ENCODE data around the gene USP25. TPM values are rescaled to one million over a fixed set of nuclear protein-coding genes. Genes with fewer than 3 reads are reported as not detected.

The USP25 gene
- polyA plus RNA-seq, 4 donors, result 43.1 to 60.3 (median 54.4) TPM

DNA sequence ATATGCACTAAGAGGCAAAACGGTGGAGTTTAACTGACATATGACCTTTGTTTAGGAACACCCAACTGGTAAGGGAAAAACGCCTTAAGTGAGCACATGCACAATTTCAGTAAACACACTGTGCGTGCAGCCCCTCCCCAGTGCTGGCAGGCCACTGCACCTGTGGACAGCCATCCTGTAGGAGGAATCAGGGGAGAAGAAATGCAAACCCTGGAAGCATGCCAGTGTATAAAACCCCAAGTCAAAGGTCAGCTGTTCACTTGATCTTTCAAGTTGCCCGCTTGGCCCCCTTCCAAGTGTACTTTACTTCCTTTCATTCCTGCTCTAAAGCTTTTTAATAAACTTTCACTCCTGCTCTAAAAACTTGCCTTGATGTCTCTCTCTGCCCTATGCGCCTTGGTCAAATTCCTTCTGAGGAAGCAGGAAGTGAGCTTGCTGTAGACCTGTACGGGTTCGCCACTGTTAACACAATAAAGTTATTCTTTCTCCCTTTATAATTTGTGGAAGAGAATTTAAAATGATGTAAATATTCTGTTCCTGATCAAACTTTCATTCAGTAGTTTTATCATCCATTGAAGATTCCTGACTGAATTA, 31.8 kb downstream of the USP25 start:
- no peak for DNase-seq (ENCODE audit: low read depth in 4 of 4, low spot score in 3 of 4)

DNA sequence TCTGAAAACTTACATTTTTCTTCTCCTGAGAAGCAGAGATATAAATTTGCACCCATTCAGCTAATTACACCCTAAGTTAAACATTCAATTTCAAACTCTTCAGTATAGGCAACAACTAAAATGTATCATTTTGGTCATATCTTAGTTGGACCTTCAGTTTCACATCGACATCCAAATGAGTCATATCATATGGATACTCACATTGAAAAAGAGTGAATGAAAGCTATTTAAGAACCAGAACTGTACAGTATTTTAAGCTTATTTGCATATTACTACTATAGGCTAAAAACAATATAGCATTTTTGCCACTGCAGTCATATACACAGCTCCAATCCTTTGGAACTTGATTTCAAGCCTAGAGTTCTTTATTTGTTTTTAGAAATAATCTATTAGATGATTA, 33.6 kb downstream of the USP25 start:
- no peak for DNase-seq (ENCODE audit: low read depth in 4 of 4, low spot score in 3 of 4)

DNA sequence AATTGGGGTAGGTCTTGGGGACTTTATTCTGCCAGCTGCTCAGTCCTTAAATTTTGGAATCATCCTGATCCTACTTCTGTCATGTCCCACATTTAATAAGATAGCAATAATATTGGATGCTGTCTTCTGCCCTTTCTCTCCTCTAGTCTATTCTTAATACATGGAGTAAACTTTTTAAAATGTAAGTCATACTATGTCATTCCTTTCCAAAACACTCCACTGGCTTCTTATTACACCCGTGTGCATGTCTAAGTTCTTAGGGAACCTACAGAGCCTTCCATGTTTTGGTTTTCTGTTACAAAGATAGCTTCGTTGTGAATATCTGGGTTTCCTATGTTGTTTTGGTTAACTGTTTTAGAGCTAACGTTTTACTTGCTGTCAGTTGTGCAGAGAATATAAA, 35.1 kb downstream of the USP25 start:
- DNase-seq (ENCODE audit: low read depth in 4 of 4, low spot score in 3 of 4), result no peak

DNA sequence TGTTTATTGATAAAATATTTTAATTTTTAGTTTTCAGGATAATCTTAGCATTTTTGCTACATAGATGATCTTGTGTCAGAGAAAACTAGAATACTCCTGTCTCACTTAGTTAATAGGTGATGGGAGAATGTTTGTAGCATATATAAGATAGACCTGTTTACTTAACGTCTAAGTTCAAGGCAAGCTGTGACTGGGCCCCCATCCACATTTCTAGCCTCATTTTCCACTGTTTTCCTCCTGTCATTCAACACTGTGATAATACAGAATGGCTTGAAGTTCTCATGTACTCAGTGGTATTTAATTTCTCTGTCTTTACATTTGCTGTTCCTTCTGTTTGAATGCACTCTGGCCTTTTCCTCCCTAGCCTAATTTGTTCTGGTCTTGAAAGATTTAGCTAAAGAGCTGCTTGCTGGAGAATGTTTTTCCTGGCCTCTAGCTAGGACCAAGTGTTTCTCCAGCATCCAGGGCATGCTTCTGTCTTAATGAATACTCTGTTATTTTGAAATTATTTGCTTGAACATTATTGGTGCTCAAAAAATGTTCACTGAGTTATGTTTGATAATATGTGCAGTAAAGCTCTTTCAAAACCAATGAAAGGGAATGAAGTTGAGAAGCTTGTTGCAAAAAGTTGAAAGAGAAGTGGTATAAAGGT, 37.3 kb downstream of the USP25 start:
- DNase-seq (ENCODE audit: low read depth in 4 of 4, low spot score in 3 of 4), result no peak

DNA sequence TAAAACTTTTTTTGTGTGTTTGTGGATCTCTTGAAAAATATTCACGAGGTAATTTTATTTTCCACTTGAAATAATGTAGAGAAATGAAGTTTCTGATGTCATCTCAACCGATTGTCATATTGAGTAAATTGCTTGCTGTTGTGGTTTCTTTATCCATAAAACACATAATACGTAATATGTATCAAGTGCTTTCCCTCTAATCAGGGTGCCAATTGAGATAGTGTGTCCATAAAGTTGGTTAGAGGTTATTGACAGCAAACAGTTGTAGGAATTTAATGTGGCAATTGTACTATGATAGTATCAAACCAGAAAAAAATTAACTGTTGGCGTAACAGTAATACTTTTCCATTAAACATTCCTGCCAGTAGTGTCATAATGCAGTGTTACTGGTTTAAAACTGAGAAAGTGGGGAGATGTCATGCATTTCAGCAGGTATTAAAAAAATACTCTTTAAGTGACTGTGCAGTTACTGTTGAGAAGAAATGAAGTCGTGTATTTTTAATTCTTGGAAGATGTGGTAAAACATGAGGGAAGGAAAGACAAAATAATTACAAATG, 38.3 kb downstream of the USP25 start:
- DNase-seq (ENCODE audit: low read depth in 4 of 4, low spot score in 3 of 4), result no peak

DNA sequence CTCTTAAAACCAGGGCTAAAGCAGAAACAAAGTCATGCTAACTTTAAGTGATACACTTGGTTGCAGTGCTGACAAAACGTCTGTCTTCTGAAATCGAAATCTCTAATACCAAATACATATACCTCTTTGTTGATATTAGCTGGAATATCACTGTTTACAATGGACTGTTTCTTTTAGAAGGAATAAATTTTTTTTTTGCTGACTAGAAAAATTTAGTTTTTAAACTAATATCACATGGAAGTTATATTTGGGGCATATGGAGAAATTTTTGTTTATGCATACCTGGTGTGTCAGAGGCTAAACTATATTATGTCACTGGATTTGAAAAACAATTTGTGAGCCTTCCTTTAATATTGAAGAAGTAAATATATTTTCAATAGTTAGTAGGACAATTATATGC, 39.1 kb downstream of the USP25 start:
- no peak for DNase-seq (ENCODE audit: low read depth in 4 of 4, low spot score in 3 of 4)

DNA sequence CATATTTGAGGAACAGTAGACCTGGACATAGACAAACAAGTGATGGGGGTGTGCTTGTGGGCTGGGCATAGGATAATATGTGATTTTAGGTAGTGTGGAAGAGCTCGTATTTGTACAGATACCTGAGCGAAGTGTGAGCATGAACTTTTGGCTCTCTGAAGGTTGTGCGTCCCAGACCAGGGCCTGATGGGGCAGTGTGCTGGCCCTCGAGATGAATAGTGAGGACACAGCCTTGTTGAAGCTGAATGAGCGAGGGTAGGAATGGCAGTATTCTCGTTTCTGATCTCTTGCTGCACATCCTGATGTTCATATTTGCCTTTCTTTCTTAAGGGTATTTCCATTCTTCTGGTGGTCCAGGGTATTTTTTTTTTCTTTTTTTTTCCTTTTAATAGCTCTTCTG, 41.5 kb downstream of the USP25 start:
- no peak for DNase-seq (ENCODE audit: low read depth in 4 of 4, low spot score in 3 of 4)

DNA sequence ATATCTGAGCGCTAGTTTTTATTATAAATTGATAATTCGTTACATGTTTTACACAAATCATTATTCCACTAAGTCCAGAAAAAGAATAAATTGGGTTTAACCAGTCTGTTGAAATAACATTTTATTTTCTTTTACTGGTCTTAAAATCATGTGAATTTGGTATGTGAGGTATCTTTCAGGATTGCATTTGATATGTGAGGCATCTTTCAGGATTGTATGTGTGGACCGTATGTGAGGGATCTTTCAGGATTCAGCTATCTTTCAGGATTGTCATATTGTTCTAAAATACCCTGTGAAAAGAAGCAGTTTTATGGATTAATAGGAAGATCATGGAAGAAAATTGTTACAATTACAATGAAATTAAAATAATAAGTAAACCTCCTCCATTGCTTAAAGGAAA, 42.9 kb downstream of the USP25 start:
- no peak for DNase-seq (ENCODE audit: low read depth in 4 of 4, low spot score in 3 of 4)

DNA sequence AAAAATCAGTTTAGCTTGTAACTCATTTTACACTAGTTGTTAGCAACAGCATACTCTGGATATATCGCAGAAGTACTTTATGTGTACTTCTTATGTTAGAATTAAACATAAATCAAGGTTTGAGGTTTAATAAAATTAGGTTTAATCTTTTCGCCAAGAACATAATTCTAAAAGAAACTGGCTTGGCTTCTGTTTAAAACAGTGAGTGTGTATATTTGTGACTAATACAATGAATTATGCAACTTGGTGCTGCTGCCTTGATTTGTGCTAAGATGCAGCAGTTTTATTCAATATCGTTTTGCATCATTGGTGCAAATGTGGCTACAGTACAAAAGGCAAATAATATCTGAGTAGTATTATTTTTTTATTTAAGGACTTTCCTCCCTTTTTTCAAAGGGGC, 44.8 kb downstream of the USP25 start:
- no peak for DNase-seq (ENCODE audit: low read depth in 4 of 4, low spot score in 3 of 4)

DNA sequence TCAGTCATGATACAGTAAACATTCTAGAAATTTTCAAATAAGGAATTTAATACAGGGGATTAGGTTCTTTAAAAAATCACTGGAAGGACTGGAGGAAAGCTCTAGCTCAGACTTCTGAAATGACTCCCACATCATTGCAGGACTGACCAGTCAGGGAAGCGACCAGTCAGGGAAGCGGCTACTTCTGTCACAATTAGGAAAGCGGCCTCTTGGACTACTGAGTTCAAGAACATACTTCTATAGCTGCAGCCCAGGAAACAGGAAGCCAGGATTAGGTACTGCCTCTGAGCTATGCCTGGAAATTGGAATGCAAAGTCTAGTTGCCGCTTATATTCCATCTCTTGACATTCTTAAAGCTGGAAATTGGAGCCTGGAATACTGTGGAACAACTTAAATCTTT, 45.5 kb downstream of the USP25 start:
- no peak for DNase-seq (ENCODE audit: low read depth in 4 of 4, low spot score in 3 of 4)

DNA sequence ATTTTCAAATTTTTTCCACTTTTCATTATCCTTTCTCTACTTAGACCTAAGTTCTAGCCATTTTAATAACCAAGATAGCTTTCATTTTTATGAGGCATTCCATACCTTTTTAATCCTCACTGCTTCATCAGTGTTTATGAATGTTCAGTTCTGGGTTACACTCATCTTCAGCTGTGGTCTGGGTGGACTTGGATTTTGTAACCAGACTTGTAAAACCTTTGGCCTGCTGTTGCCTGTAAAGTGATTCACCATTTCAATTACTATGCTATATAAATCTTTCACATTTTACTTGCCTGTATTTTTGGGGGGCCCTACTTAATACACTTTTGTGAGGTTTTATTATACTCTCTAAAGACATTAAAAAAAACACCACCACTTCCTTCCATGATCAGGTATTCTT, 46.2 kb downstream of the USP25 start:
- no peak for DNase-seq (ENCODE audit: low read depth in 4 of 4, low spot score in 3 of 4)

DNA sequence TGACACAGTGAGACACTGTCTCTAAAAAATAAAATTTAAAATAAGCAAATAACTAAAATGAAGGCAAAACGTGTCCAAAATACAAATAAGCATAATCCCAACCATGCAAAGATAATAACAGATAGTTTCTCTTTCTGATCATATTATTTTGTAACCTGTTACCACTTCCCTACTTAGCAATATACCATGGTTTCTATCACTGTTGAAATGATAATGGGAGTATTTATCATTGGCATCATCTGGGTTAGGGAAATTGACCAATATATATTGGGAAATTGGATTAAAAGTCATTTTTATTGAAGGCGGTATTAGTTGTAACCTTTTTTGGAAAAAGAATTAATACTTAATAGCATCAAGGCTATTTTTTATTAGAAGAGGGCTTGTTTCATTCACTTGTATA, 47.0 kb downstream of the USP25 start:
- DNase-seq (ENCODE audit: low read depth in 4 of 4, low spot score in 3 of 4), result no peak

DNA sequence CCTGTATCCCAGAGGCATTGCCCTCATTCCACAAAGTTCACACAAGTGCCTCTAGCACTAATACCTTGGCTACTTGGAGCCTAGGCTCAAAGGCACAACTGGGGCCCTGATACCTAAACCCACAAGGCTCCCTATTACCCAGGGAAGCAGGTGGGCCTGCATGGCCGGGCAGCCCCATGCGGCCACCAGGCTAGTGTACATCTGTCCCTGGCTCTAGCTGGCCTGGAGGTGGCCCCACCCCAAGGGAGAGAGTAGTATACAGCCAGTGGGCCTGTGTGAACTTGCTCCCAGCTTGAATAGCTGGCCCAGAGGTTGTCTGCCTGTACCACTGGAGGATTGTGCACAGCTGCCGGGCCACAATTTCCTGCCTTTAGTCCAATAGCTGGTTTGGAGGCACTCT, 52.2 kb downstream of the USP25 start:
- no peak for DNase-seq (ENCODE audit: low read depth in 4 of 4, low spot score in 3 of 4)

DNA sequence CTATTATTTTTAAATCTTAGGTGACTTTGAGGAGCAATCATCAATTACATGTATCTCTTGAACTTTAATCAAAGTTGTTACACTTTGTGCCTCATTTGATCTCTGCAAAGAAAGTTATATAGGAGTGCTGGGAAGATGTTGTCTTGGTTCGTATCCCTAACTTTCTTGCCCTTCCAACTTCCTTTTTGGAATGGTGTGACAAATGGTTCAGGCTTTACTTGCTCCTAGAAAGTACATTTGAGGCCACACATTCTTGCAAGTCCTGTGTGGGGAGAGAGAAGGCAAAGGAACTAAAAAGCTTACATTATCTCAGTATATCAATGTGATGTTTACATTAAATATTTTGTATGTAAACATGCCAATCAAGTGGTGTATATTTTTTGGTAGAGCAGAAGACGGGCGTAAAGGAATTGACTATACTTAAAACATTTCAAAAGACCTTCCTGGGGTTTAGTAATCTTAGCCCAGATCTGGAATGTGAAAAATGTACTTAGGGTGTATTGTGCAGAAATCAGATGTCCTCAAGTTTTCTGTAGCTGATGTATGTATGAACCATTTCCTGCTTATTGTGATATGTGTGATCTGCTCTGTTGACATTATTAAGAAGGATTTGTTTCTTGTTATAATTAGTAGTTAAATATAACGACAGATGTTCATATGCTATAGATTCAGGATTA, 59.2 kb downstream of the USP25 start:
- no peak for DNase-seq (ENCODE audit: low read depth in 4 of 4, low spot score in 3 of 4)

DNA sequence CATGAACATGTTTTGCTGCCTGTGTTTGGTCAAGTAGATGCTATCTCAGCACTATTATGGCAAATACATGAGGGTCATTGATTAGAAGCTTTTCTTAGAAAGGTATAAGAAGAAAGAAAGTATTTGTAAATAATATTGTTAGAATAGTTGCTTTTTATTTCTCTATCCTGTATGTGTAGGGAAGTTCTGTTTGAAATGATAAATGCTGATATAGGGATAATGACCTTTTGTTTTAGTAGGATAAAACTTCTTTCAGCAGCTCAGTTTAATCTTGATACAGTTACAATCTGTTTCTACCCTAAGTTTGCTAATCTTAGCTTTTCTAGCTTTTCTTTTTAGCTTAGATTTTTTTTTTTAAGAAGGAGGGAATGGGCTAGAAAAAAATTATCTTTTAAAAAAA, 63.3 kb downstream of the USP25 start:
- no peak for DNase-seq (ENCODE audit: low read depth in 4 of 4, low spot score in 3 of 4)

DNA sequence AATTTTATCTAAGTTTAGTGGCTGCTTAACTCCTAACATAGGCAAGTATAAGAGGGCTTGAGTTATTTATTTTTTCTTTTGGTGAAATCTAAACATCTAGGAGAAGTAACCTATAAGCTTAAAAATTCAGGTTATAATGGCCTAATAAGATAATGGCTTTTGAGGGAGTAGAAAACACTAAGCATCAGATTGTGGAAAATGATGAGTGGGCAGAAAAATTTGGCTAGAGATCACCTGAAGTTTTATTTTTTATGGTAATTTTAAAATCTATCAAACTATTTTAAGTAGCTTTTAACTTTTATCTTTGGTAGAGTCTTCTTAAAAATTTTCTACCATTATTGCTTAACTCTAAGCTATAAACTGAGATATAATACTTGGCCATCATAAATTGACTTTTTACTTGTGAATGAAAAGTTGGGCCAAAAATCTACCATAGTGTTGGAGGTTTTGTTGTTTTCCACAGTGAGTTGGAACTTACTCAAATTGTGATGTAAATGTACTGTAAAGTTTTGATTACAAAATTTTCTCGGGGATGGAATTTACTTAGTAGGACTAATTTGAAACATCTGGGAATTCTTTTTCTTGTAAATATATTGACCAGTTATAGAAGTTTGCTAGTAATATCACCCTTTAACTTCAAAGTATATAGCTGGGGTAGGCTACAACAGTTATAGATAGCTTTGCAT, 63.9 kb downstream of the USP25 start:
- DNase-seq (ENCODE audit: low read depth in 4 of 4, low spot score in 3 of 4), result no peak

DNA sequence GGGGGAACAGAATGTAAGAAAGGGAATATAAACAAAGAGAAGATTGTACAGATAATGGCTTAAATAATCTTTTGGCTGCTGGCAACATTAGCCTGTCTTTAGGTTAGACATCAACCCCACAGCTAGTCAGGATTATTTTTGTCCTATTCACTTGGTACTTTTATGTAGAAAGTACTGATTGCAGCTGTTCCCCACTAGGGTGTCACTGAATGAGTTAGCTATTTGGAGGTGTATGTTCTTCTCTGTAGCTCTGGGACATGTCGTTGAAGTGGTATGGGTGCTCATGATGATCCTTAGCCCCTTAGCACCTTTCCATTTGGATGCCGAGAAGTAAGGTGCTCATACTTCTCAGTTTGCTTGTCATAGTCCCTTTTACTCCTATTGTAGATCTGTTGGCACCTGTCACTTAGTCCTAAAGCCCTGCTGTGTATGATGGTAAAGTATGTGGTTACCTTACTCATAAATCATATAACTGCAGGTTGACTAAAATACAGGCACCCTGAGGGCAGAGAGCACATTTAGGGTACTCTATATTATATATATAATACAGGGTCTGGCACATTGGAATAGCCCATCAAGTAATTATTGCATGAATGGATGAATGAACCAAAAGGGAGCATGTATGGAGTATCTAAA, 64.6 kb downstream of the USP25 start:
- DNase-seq (ENCODE audit: low read depth in 4 of 4, low spot score in 3 of 4), result no peak

DNA sequence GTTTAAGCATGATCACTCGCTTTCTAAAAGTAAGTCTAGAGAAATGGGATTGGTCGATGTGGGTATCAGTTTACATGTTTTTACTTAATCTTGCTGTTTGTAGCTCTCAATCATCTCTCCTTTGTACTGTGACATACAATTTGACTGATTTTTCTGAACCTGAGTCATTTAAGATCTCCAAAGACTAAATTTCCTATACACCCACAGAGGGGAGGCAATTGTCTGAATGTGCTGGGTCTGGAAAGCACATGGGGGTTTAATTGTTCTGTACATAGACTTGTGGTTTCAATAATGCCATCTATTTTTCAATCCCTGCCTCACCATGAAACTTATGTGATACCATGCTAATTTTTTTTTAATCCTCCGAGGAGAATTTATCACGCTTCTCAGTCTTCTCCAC, 65.8 kb downstream of the USP25 start:
- DNase-seq (ENCODE audit: low read depth in 4 of 4, low spot score in 3 of 4), result no peak

DNA sequence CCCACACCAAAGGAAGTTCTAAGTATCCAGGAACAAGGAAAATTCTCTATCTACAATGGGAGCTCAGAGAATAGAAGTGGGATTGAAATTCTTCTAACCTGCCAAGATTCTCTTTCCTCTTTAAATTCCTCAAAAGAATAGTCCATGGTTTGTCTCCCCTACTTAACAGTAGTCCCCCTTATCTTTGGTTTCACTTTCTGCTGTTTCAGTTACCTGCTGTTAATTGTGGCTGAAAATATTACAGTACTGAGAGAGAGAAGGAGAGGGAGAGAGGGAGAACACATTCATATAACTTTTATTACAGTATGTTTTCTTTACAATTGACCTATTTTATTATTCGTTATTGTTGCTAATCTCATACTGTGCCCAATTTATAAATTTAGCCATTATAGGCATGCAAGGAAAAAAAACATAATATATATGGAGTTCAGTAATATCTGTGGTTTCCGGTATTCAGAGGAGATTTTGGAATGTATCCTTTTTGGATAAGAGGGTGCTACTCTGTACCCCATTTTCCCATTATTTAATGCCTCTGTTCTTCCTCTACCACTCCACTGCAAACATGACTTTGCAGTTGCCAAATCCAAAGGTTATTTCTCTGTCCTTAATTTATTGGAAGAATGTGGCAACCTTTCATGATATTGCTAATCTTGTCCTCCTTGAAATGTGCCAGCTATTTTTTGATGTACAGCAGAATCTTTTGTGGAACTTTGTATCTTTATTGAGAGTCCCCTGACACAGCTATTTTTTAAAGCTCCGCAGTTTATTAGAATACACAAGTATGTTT, 68.0 kb downstream of the USP25 start:
- no peak for DNase-seq (ENCODE audit: low read depth in 4 of 4, low spot score in 3 of 4)

DNA sequence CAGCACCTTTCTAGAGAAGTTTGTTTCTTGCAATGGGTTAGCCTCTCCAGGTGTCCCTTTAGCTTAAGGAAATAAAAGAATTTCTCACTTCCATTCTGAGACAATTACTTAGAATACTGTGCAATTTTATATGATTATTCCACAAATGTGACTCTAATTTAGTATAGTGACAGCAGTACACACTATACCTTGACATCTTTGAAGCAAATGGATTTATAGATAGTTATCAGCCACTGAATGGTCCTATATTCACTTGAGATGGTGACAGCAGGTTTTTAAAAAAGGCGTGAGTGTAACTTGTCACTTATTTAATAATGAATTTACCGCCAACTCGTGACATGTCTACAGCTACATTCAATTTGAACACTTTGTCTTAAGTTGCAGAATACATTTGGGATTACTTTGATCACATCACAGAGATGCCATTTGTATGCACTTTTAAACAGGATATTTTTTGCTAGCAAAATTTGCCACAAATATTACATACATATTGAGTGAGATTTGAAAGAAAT, 71.6 kb downstream of the USP25 start:
- DNase-seq (ENCODE audit: low read depth in 4 of 4, low spot score in 3 of 4), result no peak

Measured in right renal pelvis (tissue), 4 donors.